Caco-2 (cell line): ENCODE data around the gene IKZF4. TPM values are rescaled to one million over a fixed set of nuclear protein-coding genes. Genes with fewer than 3 reads are reported as not detected.
"Not testable (repeated sequence)": the region's sequence is repeated elsewhere in the genome, so short reads cannot be mapped to it uniquely, and the experiment has no call there.

ENCODE experiments used
- BruUV-seq: library from RNA; stranded (reverse); fragments of 400-500 nt; replicated peaks from 2 replicates; lab custom pipeline; 2021; lab: Mats Ljungman, UMichigan
- CTCF ChIA-PET: fragments of 300-600 bp; sonication (Branson Sonifier 250); formaldehyde crosslinking; loops from one replicate; lab custom pipeline; 2022; ENCODE audit warnings: antibody characterized with exemption; lab: Charles Lee
- POLR2A ChIA-PET: fragments of 300-600 bp; sonication (Branson Sonifier 250); formaldehyde crosslinking; loops from one replicate; lab custom pipeline; 2022; ENCODE audit warnings: antibody characterized with exemption; lab: Charles Lee
- DNase-seq, 2 experiments: peaks; one replicate each; pipeline versions ENCODE4 v3.0.0 to v3.0.0-alpha.2; 2020 to 2022
- H3K27me3 ChIP-seq: replicated peaks from 2 replicates; pipeline ENCODE4 v1.6.0; 2011; ENCODE audit warnings: low read length; ENCODE audit not compliant: control insufficient read depth, insufficient read depth
- H3K36me3 ChIP-seq: 2 replicates; pipeline ENCODE4 v1.5.1; 2011; ENCODE audit warnings: low read length; ENCODE audit not compliant: control insufficient read depth, insufficient read depth
- H3K4me1 ChIP-seq: fragments of 250-450 bp; sonication (Bioruptor Pico); 2 replicates; pipeline ENCODE4 v1.5.1; 2020; ENCODE audit warnings: mild to moderate bottlenecking
- H3K4me3 ChIP-seq: 2 replicates; pipeline ENCODE4 v1.5.1; 2011; ENCODE audit warnings: low read depth, mild to moderate bottlenecking, control low read depth, low read length
- H3K9me3 ChIP-seq: fragments of 250-450 bp; sonication (Bioruptor Pico); 2 replicates; pipeline ENCODE4 v1.5.1; 2020; ENCODE audit warnings: mild to moderate bottlenecking, moderate library complexity
- H3K27ac Mint-ChIP-seq: one replicate; pipeline ENCODE4 v1.8.0; 2022; ENCODE audit warnings: mixed read lengths; ENCODE audit not compliant: unreplicated experiment
- H3K27me3 Mint-ChIP-seq: one replicate; pipeline ENCODE4 v1.8.0; 2022; ENCODE audit warnings: mixed read lengths; ENCODE audit not compliant: insufficient read depth, unreplicated experiment
- H3K36me3 Mint-ChIP-seq: one replicate; pipeline ENCODE4 v1.8.0; 2022; ENCODE audit warnings: mild to moderate bottlenecking, mixed read lengths; ENCODE audit not compliant: insufficient read depth, unreplicated experiment
- H3K4me1 Mint-ChIP-seq: one replicate; pipeline ENCODE4 v1.8.0; 2022; ENCODE audit warnings: low read depth, mixed read lengths; ENCODE audit not compliant: unreplicated experiment
- H3K4me3 Mint-ChIP-seq: one replicate; pipeline ENCODE4 v1.8.0; 2022; ENCODE audit warnings: mild to moderate bottlenecking, moderate library complexity, mixed read lengths; ENCODE audit not compliant: unreplicated experiment
- H3K9me3 Mint-ChIP-seq: one replicate; pipeline ENCODE4 v1.8.0; 2022; ENCODE audit warnings: mixed read lengths; ENCODE audit not compliant: unreplicated experiment
- CTCF ChIP-seq, 2 experiments: fragments of 200-600 bp in 1 of 2; IDR thresholded peaks; 1 replicate in 1 of 2; 2 replicates in 1 of 2; pipeline versions ENCODE4 v1.5.1 to v1.8.0; 2011 to 2022; ENCODE audit warnings: antibody characterized with exemption in 1 of 2, control low read depth in 1 of 2, inconsistent platforms in 1 of 2, low read depth in 1 of 2, low read length in 1 of 2, mild to moderate bottlenecking in 1 of 2, moderate library complexity in 1 of 2; ENCODE audit not compliant: insufficient read depth in 1 of 2, severe bottlenecking in 1 of 2, unreplicated experiment in 1 of 2
- intact Hi-C: fragments of 100-400 bp; cut with micrococcal nuclease; formaldehyde crosslinking; loops from one replicate; pipeline ENCODE4 v1.10.0; 2022; ENCODE audit not compliant: unreplicated experiment
- total RNA-seq: library from RNA; stranded (reverse); gene quantifications from 2 replicates; pipeline ENCODE4 v1.2.3, GENCODE V29; 2022

IKZF4 gene
- total RNA-seq, 1 experiment from 2014 or later, result 15.7 TPM

DNA sequence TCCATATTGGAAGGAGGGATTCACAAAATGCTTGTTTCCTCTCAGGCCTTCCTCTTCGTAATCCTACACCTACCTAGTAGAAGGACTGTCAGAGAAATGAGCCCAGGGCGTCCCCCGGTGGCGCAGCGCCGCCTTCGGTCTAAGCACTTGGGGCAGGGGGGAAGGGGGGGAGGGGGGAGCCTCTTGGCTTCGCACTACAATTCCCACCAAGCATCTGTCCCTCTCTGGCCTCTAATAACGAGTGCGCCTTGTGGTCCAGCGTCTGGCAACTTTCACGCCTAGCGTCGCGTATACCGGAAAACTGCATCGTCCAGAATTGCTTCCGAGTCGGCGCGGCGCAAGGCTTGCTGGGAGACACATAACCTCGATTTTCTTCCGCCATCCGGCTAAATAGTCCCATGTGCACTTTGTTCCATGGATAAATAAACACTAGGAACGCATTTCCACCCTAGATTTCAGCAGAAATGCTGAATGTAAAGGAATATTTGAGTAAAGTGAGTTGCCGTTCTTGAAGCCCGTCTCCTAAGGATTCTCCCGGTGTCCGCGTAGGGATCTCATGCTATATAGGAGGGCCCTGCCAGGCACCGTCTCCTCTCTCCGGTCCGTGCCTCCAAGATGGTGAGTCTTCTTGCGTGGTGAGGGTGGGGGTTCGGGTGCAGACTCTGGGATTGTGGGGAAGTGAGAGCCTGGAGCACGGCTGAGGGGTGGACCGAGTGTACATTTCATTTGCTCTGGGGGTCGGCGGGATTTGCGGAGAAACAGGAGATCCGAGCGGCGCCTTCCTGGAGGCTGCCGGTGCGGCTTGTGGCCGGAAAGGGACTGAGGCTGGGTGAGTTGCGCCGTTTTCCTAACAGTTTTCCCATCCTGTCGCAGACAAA is 20.9 kb downstream of the IKZF4 start, which contains the start of gene RPS26:
Gene RPS26 (plus strand): TSS at position 367 of the 878 bp plus-strand sequence. CDS start 249 bp downstream, at position 616.
- peak; percentile 95 to 98 for DNase-seq
- peak within 1 kb of the TSS; percentile 97 for H3K27ac Mint-ChIP-seq
- ChIA-PET CTCF (interaction anchor here (1.4 kb wide), 1 partner anchor 45 kb away, joined by 15 read pairs; the partner anchor contains the start of gene SUOX), POLR2A (interaction anchor here (0.6 to 1.4 kb wide), 2 partner anchors 44 to 87 kb away, joined by 3 to 7 read pairs; partner anchors contain the start of gene SUOX)
- TF ChIP-seq CTCF (IDR thresholded peaks at IDR 0.05; ENCODE audit: insufficient read depth in 1 of 2, low read depth in 1 of 2, low read length in 1 of 2, severe bottlenecking in 1 of 2, unreplicated experiment in 1 of 2), result peak in 1 of 2 experiments; percentile 79
- peaks cover 10% of the 10 kb centered on the region for H3K4me1 ChIP-seq
- H3K36me3 ChIP-seq, result peaks cover 2% of the 10 kb centered on the region
- H3K27me3 ChIP-seq, result no peaks in the 10 kb centered on the region
- H3K9me3 ChIP-seq, result no peaks in the 10 kb centered on the region
- intact Hi-C loops, result loop anchor here (1.0 to 5.0 kb wide), 8 partner anchors 31 to 303 kb away; partner anchors contain the start of genes GDF11 and PA2G4
- H3K36me3 Mint-ChIP-seq, result peaks cover 52% of the 10 kb centered on the region
- peak within 1 kb of the TSS; percentile 94 for H3K4me3 Mint-ChIP-seq
- H3K9me3 Mint-ChIP-seq, result no peaks in the 10 kb centered on the region
- H3K4me1 Mint-ChIP-seq, result peaks cover 17% of the 10 kb centered on the region
- H3K4me3 ChIP-seq, result peak within 1 kb of the TSS; percentile 79
- H3K27me3 Mint-ChIP-seq, result no peaks in the 10 kb centered on the region
- no TSS peak for BruUV-seq

GRCh38 chr12:56042430-56042813 is 21.6 kb downstream of the IKZF4 start:
- Mint-ChIP-seq H3K4me3 (peak overlapping the region; percentile 94), H3K36me3 (peaks cover 55% of the 10 kb centered on the region), H3K27ac (peak overlapping the region; percentile 97), H3K4me1 (peaks cover 17% of the 10 kb centered on the region)
- H3K27me3 Mint-ChIP-seq, CTCF ChIA-PET, POLR2A ChIA-PET, H3K9me3 Mint-ChIP-seq, H3K9me3 ChIP-seq, H3K27me3 ChIP-seq, DNase-seq, H3K36me3 ChIP-seq, H3K4me1 ChIP-seq: not testable (repeated sequence)
- TSS peak; percentile 85 for BruUV-seq
- H3K4me3 ChIP-seq, result peak overlapping the region; percentile 79
- intact Hi-C loops, result loop anchor here (1.0 to 5.0 kb wide), 2 partner anchors 62 to 220 kb away; partner anchors contain the start of gene PA2G4

DNA sequence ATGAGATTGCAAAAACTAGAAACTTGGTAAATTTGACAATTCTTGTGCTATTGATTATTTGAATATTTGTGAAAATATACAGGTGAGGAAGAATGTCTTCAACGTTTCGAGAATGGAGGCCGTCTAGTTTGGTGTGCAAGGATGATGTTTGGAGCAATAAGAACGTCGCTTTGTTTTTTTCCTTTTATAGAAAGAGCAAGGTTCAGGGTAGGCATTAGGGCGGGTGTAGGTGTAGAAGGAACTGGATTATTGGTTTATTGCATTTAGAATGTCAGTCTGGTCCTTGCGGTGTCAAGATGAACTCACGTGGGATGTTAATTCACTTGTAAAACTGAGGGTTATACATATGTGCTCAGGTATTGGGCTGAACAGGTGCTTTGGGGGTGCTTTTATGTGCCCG is 22.0 kb downstream of the IKZF4 start:
- ChIA-PET CTCF (no interaction called here), POLR2A (no interaction called here)
- Histone ChIP-seq H3K36me3 (peaks cover 2% of the 10 kb centered on the region; the same call in 1 of the 2 replicates), H3K9me3 (no peaks in the 10 kb centered on the region), H3K4me3 (peak overlapping the region; percentile 79), H3K27me3 (no peaks in the 10 kb centered on the region), H3K4me1 (peaks cover 10% of the 10 kb centered on the region)
- Mint-ChIP-seq H3K27ac (peak overlapping the region; percentile 97), H3K27me3 (no peaks in the 10 kb centered on the region), H3K4me3 (peak overlapping the region; percentile 94), H3K4me1 (peaks cover 15% of the 10 kb centered on the region), H3K36me3 (peaks cover 56% of the 10 kb centered on the region), H3K9me3 (no peaks in the 10 kb centered on the region)
- intact Hi-C loops, result loop anchor here (1.0 to 5.0 kb wide), 2 partner anchors 61 to 221 kb away; partner anchors contain the start of gene PA2G4
- BruUV-seq, result no TSS peak
- no peak for DNase-seq
- no peak for TF ChIP-seq CTCF (IDR thresholded peaks at IDR 0.05; ENCODE audit: insufficient read depth in 1 of 2, low read depth in 1 of 2, low read length in 1 of 2, severe bottlenecking in 1 of 2, unreplicated experiment in 1 of 2)
